Measurements from ENCODE around the gene CCDC141. TPM values are rescaled to one million over a fixed set of nuclear protein-coding genes. Genes with fewer than 3 reads are reported as not detected.

The CCDC141 gene
- total RNA-seq, 4 donors from 2014 or later, result 0.08 to 1.3 (median 0.73) TPM

DNA sequence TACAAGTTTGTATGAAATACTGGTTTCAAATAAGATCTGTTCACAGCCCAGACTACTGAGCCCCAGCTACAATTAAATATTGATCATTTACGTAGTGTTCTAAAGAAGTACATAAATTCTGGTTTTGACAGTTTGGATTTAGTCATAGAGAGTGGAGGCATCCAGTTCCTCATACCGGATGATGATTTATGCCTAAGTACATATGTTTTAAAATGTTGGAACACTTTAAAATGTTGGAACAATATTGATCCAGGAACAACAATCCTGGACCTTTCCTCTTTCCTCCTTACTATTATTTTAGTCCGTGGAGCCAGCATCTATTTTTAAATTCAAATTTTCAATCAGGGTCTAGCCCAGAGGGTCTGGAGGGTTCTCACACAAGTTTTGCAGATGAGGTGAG is 220.0 kb downstream of the CCDC141 start:
- TF ChIP-seq CTCF (IDR thresholded peaks at IDR 0.05) (no peak), EP300 (IDR thresholded peaks at IDR 0.05) (no peak), POLR2A (IDR thresholded peaks at IDR 0.05) (no peak), POLR2AphosphoS5 (IDR thresholded peaks at IDR 0.05) (no peak)
- no peaks in the 10 kb centered on the region for H3K36me3 ChIP-seq
- H3K4me3 ChIP-seq, result no peak overlapping the region
- no peaks in the 10 kb centered on the region for H3K27me3 ChIP-seq
- H3K4me1 ChIP-seq, result peaks cover 6% of the 10 kb centered on the region
- 58% methylated on average over 3 of the region's 3 CpGs for WGBS
- H3K27ac ChIP-seq, result no peak overlapping the region
- DNase-seq (ENCODE audit: low spot score in 2 of 2), result no peak
- H3K9me3 ChIP-seq, result no peaks in the 10 kb centered on the region

GRCh38 chr2:178829299-178829960 is 220.5 kb downstream of the CCDC141 start:
- H3K9me3 ChIP-seq, result no peaks in the 10 kb centered on the region
- TF ChIP-seq CTCF (IDR thresholded peaks at IDR 0.05), result no peak
- TF ChIP-seq EP300 (IDR thresholded peaks at IDR 0.05), result no peak
- no peak for TF ChIP-seq POLR2AphosphoS5 (IDR thresholded peaks at IDR 0.05)
- no peak for TF ChIP-seq POLR2A (IDR thresholded peaks at IDR 0.05)
- no peak overlapping the region for H3K27ac ChIP-seq
- WGBS, result 67% methylated on average over 3 of the region's 3 CpGs
- no peaks in the 10 kb centered on the region for H3K36me3 ChIP-seq
- H3K4me3 ChIP-seq, result no peak overlapping the region
- peaks cover 6% of the 10 kb centered on the region for H3K4me1 ChIP-seq
- no peaks in the 10 kb centered on the region for H3K27me3 ChIP-seq
- DNase-seq (ENCODE audit: low spot score in 2 of 2), result no peak

GRCh38 chr2:178828486-178828881 is 221.5 kb downstream of the CCDC141 start:
- 67% methylated on average over 4 of the region's 4 CpGs for WGBS
- TF ChIP-seq POLR2A (IDR thresholded peaks at IDR 0.05) (no peak), EP300 (IDR thresholded peaks at IDR 0.05) (no peak), POLR2AphosphoS5 (IDR thresholded peaks at IDR 0.05) (no peak), CTCF (IDR thresholded peaks at IDR 0.05) (no peak)
- H3K27me3 ChIP-seq, result no peaks in the 10 kb centered on the region
- H3K36me3 ChIP-seq, result no peaks in the 10 kb centered on the region
- H3K27ac ChIP-seq, result no peak overlapping the region
- H3K4me3 ChIP-seq, result no peak overlapping the region
- DNase-seq (ENCODE audit: low spot score in 2 of 2), result no peak
- H3K9me3 ChIP-seq, result no peaks in the 10 kb centered on the region
- H3K4me1 ChIP-seq, result peaks cover 6% of the 10 kb centered on the region

DNA sequence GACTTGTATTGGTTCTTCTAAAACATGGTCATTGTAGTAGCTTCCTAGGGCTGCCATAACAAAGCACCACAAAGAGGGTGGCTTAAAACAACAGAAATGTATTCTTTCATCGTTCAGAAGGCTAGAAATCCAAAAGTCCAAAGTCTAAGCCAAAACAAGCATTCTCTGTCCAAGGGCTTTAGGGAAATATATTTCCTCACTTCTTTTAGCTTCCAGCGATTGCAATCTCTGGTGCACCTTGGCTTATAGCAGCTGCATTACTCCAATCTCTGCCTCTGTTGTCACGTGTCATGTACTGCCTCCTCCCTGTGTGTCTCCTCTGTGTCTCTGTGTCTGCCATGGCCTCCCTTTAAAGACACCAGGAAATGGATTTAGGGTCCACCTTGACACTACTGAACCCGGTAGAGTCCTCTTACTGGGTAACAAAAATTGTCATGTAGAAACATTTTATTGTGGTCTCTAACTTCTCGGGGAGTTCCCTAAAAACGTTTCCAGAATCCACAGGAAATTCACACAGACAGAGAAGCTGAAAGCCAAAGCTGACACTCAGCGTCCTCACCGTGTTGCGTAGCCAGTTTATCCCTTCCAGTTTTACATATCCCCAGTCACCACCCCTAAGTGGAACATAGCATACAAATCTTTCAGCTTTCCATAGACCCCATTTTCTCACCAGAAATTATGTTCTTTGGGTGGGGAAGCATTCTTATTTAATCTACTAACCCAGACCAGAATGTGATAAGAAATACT is 222.0 kb downstream of the CCDC141 start:
- Histone ChIP-seq H3K4me1 (peaks cover 6% of the 10 kb centered on the region), H3K4me3 (no peak overlapping the region), H3K36me3 (no peaks in the 10 kb centered on the region), H3K27ac (no peak overlapping the region), H3K27me3 (no peaks in the 10 kb centered on the region), H3K9me3 (no peaks in the 10 kb centered on the region)
- DNase-seq (ENCODE audit: low spot score in 2 of 2), result no peak
- 69% methylated on average over 9 of the region's 9 CpGs for WGBS
- TF ChIP-seq CTCF (IDR thresholded peaks at IDR 0.05) (no peak), POLR2A (IDR thresholded peaks at IDR 0.05) (no peak), EP300 (IDR thresholded peaks at IDR 0.05) (no peak), POLR2AphosphoS5 (IDR thresholded peaks at IDR 0.05) (no peak)

GRCh38 chr2:178827111-178827510 is 222.8 kb downstream of the CCDC141 start:
- H3K9me3 ChIP-seq, result no peaks in the 10 kb centered on the region
- no peaks in the 10 kb centered on the region for H3K27me3 ChIP-seq
- no peak overlapping the region for H3K27ac ChIP-seq
- H3K36me3 ChIP-seq, result no peaks in the 10 kb centered on the region
- TF ChIP-seq CTCF (IDR thresholded peaks at IDR 0.05) (no peak), POLR2A (IDR thresholded peaks at IDR 0.05) (no peak), POLR2AphosphoS5 (IDR thresholded peaks at IDR 0.05) (no peak), EP300 (IDR thresholded peaks at IDR 0.05) (no peak)
- peaks cover 6% of the 10 kb centered on the region for H3K4me1 ChIP-seq
- H3K4me3 ChIP-seq, result no peak overlapping the region
- no peak for DNase-seq (ENCODE audit: low spot score in 2 of 2)
- 52% methylated on average over 1 of the region's 1 CpG for WGBS
